HFF-Myc (cell line): Measurements from ENCODE around the gene AURKB.

Experiments used
- DNase-seq: peaks from one replicate; pipeline ENCODE4 v3.0.0-alpha.2; 2011; ENCODE audit warnings: low read depth; ENCODE audit errors: extremely low read depth
- H3K4me3 ChIP-seq: replicated peaks from 2 replicates; pipeline ENCODE4 v1.5.1; 2011; ENCODE audit warnings: low read depth, mild to moderate bottlenecking, control low read depth, low read length
- CTCF ChIP-seq: IDR thresholded peaks from 2 replicates; pipeline ENCODE4 v1.5.1; 2012; ENCODE audit warnings: mild to moderate bottlenecking, low read depth, low read length, control low read depth; ENCODE audit errors: missing control alignments

AURKB gene

GRCh38 chr17:8159459-8160223, 50.7 kb downstream of the AURKB start:
- TF ChIP-seq CTCF, result no peak
- H3K4me3 ChIP-seq, result no peak overlapping the region
- DNase-seq, result no peak

GRCh38 chr17:8159032-8159400, 51.4 kb downstream of the AURKB start:
- no peak for DNase-seq
- H3K4me3 ChIP-seq, result no peak overlapping the region
- TF ChIP-seq CTCF, result no peak

GRCh38 chr17:8158267-8159031, 51.9 kb downstream of the AURKB start:
- DNase-seq, result peak; percentile 78
- peak; percentile 82 for TF ChIP-seq CTCF
- H3K4me3 ChIP-seq, result no peak overlapping the region

GRCh38 chr17:8156246-8156992, 54.0 kb downstream of the AURKB start:
- peak overlapping the region; percentile 67 for H3K4me3 ChIP-seq
- no peak for TF ChIP-seq CTCF

GRCh38 chr17:8155996-8156245, 54.5 kb downstream of the AURKB start:
- no peak for TF ChIP-seq CTCF
- H3K4me3 ChIP-seq, result peak overlapping the region; percentile 67
- no peak for DNase-seq

More at GRCh38 chr17:8156246-8156992, 54.0 kb downstream of the AURKB start:
- peak; percentile 100 for DNase-seq

GRCh38 chr17:8155231-8155995, 55.0 kb downstream of the AURKB start:
- DNase-seq, result no peak
- H3K4me3 ChIP-seq, result peak overlapping the region; percentile 67
- TF ChIP-seq CTCF, result no peak
